Measurements from ENCODE around the gene OR5M3. TPM values are rescaled to one million over a fixed set of nuclear protein-coding genes. Genes with fewer than 3 reads are reported as not detected.

OR5M3 gene
- total RNA-seq, 1 donor from 2014 or later, result not detected

DNA sequence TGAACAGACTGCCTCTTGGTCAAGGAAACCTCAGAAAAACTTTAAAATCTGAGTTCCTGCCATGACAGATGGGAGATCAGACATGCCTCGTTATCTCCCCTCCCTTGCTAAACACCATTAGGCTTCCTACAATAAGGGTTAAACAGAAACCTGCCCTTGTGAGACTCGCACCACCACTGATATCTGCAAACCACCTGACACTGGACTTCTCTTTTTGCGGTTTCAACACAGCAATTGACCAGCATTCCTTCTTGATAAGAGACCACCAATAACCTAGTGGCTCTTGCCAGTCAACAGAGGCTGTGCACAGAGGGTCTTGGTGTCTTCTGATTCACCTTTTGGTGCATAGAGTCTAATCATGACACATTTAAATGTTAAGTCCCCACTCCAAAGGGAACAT, 13.6 kb upstream of the OR5M3 start:
- no peaks in the 10 kb centered on the region for H3K79me2 ChIP-seq (ENCODE audit: low read depth)
- no peaks in the 10 kb centered on the region for H3F3A ChIP-seq (ENCODE audit: low read depth)

DNA sequence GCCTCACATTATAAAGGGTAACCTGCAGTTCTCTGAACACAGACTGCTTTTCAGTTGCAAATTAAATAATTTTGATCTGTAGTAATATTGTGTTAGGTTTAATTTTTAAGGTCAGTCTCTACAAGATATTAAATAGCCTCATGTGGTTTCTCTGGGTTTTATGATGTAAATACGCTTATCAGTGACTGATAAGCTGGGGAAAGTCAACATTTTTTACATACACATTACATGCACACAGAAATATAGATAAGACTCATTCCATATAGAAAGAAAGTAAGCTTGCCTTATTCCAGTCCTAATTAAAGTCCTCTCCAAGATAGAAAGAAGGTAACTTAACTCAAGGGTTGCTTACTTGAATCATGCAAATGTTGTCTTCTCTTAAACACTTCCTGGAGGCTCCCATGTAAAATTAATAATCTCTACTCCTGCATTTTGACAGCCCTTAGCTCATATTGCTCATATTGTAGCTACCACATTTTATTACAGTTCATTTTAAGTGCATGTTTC, 1.6 kb upstream of the OR5M3 start:
- no peaks in the 10 kb centered on the region for H3K9me3 Mint-ChIP-seq
- H3K4me1 ChIP-seq, result no peaks in the 10 kb centered on the region
- no peaks in the 10 kb centered on the region for H3K36me3 Mint-ChIP-seq
- H3K4me3 ChIP-seq, result no peak overlapping the region
- no peak overlapping the region for H3K9ac ChIP-seq
- no peak overlapping the region for H3K4me2 ChIP-seq
- H3K27me3 Mint-ChIP-seq (ENCODE audit: insufficient read depth, low read depth), result no peaks in the 10 kb centered on the region
- H3K9me3 ChIP-seq (ENCODE audit: low read depth), result no peaks in the 10 kb centered on the region
- H3K4me1 Mint-ChIP-seq, result no peaks in the 10 kb centered on the region
- no peak for DNase-seq (ENCODE audit: low spot score)
- H3K27me3 ChIP-seq, result no peaks in the 10 kb centered on the region
- no peak overlapping the region for H3K27ac ChIP-seq
- H4K20me1 ChIP-seq (ENCODE audit: low read depth), result no peaks in the 10 kb centered on the region
- H3F3A ChIP-seq (ENCODE audit: low read depth), result no peaks in the 10 kb centered on the region
- no peak overlapping the region for H2AFZ ChIP-seq (replicated peaks)
- H3K36me3 ChIP-seq, result no peaks in the 10 kb centered on the region
- TF ChIP-seq EZH2phosphoT487 (IDR thresholded peaks at IDR 0.05) (no peak), EZH2 (IDR thresholded peaks at IDR 0.05) (no peak)
- TF ChIP-seq, protein P1, sequence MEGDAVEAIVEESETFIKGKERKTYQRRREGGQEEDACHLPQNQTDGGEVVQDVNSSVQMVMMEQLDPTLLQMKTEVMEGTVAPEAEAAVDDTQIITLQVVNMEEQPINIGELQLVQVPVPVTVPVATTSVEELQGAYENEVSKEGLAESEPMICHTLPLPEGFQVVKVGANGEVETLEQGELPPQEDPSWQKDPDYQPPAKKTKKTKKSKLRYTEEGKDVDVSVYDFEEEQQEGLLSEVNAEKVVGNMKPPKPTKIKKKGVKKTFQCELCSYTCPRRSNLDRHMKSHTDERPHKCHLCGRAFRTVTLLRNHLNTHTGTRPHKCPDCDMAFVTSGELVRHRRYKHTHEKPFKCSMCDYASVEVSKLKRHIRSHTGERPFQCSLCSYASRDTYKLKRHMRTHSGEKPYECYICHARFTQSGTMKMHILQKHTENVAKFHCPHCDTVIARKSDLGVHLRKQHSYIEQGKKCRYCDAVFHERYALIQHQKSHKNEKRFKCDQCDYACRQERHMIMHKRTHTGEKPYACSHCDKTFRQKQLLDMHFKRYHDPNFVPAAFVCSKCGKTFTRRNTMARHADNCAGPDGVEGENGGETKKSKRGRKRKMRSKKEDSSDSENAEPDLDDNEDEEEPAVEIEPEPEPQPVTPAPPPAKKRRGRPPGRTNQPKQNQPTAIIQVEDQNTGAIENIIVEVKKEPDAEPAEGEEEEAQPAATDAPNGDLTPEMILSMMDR (IDR thresholded peaks at IDR 0.05), result no peak
- H3K4me3 Mint-ChIP-seq, result no peak overlapping the region
- no peaks in the 10 kb centered on the region for H3K79me2 ChIP-seq (ENCODE audit: low read depth)
- no peak overlapping the region for H3K27ac Mint-ChIP-seq

More for the DNA sequence above, 13.6 kb upstream of the OR5M3 start:
- H3K9me3 ChIP-seq (ENCODE audit: low read depth), result peaks cover 4% of the 10 kb centered on the region
- Mint-ChIP-seq H3K4me3 (no peak overlapping the region), H3K27me3 (ENCODE audit: insufficient read depth, low read depth) (no peaks in the 10 kb centered on the region), H3K27ac (no peak overlapping the region), H3K4me1 (no peaks in the 10 kb centered on the region), H3K36me3 (no peaks in the 10 kb centered on the region), H3K9me3 (no peaks in the 10 kb centered on the region)
- no peak overlapping the region for H3K27ac ChIP-seq
- H3K4me2 ChIP-seq, result no peak overlapping the region
- TF ChIP-seq EZH2 (IDR thresholded peaks at IDR 0.05) (no peak), EZH2phosphoT487 (IDR thresholded peaks at IDR 0.05) (no peak)
- TF ChIP-seq, protein P1 (IDR thresholded peaks at IDR 0.05), result no peak
- no peaks in the 10 kb centered on the region for H3K4me1 ChIP-seq
- no peaks in the 10 kb centered on the region for H3K36me3 ChIP-seq
- DNase-seq (ENCODE audit: low spot score), result no peak
- no peaks in the 10 kb centered on the region for H3K27me3 ChIP-seq
- no peak overlapping the region for H2AFZ ChIP-seq (replicated peaks)
- no peak overlapping the region for H3K9ac ChIP-seq
- H3K4me3 ChIP-seq, result no peak overlapping the region
- no peaks in the 10 kb centered on the region for H4K20me1 ChIP-seq (ENCODE audit: low read depth)

DNA sequence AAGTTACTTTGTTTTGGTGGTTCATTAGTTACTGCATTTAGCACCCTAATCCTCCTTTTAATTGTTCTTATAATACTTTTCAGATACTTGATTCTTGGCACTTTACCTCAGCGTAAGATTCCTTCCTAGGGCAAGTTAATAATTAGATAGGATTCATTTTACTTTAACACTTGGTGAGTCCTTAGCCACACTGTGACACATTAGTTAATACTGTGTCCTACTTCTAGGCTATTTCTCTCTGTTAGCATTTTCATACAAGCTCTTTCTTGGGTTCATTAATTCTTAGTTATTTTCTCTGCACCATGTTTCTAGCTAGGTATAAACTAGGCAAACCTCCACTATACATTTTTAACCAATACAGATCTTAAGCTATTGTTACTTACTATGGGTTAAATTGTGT, 16.1 kb downstream of the OR5M3 start:
- no peak overlapping the region for H2AFZ ChIP-seq (replicated peaks)
- no peaks in the 10 kb centered on the region for H3K9me3 Mint-ChIP-seq
- H3K9me3 ChIP-seq (ENCODE audit: low read depth), result no peaks in the 10 kb centered on the region
- no peak overlapping the region for H3K4me3 ChIP-seq
- H3K9ac ChIP-seq, result no peak overlapping the region
- no peaks in the 10 kb centered on the region for H3K36me3 Mint-ChIP-seq
- DNase-seq (ENCODE audit: low spot score), result no peak
- no peak overlapping the region for H3K27ac Mint-ChIP-seq
- no peaks in the 10 kb centered on the region for H3K36me3 ChIP-seq
- no peaks in the 10 kb centered on the region for H3K4me1 Mint-ChIP-seq
- H3F3A ChIP-seq (ENCODE audit: low read depth), result no peaks in the 10 kb centered on the region
- H3K79me2 ChIP-seq (ENCODE audit: low read depth), result no peaks in the 10 kb centered on the region
- H3K27ac ChIP-seq, result no peak overlapping the region
- no peak overlapping the region for H3K4me2 ChIP-seq
- TF ChIP-seq EZH2phosphoT487 (IDR thresholded peaks at IDR 0.05), result no peak
- TF ChIP-seq, protein P1 (IDR thresholded peaks at IDR 0.05), result no peak
- no peak overlapping the region for H3K4me3 Mint-ChIP-seq
- H3K27me3 ChIP-seq, result no peaks in the 10 kb centered on the region
- H3K4me1 ChIP-seq, result no peaks in the 10 kb centered on the region
- no peaks in the 10 kb centered on the region for H4K20me1 ChIP-seq (ENCODE audit: low read depth)
- no peaks in the 10 kb centered on the region for H3K27me3 Mint-ChIP-seq (ENCODE audit: insufficient read depth, low read depth)
